ENCODE measurements around the gene BCAS1.

Gene BCAS1

GRCh38 chr20:53907968-53908751 is 162.2 kb downstream of the BCAS1 start:
- Histone ChIP-seq H3K9ac (ENCODE audit: low read depth, low read length) (no peak overlapping the region), H3K27me3 (ENCODE audit: control insufficient read depth, insufficient read depth, low read length) (no peaks in the 10 kb centered on the region)

GRCh38 chr20:53905820-53906191 is 164.6 kb downstream of the BCAS1 start:
- no peak overlapping the region for H3K9ac ChIP-seq (ENCODE audit: low read depth, low read length)
- no peak overlapping the region for H3K4me3 ChIP-seq (ENCODE audit: low read depth, low read length)
- H3K4me1 ChIP-seq (ENCODE audit: control insufficient read depth, insufficient read depth, low read length), result peaks cover 3% of the 10 kb centered on the region
- H3K36me3 ChIP-seq (ENCODE audit: control insufficient read depth, insufficient read depth, low read length), result no peaks in the 10 kb centered on the region
- H3K27me3 ChIP-seq (ENCODE audit: control insufficient read depth, insufficient read depth, low read length), result no peaks in the 10 kb centered on the region
- no peaks in the 10 kb centered on the region for H3K9me3 ChIP-seq (ENCODE audit: control insufficient read depth, insufficient read depth, low read length)

More at GRCh38 chr20:53907968-53908751, 162.2 kb downstream of the BCAS1 start:
- Histone ChIP-seq H3K9me3 (ENCODE audit: control insufficient read depth, insufficient read depth, low read length) (no peaks in the 10 kb centered on the region), H3K4me1 (ENCODE audit: control insufficient read depth, insufficient read depth, low read length) (no peaks in the 10 kb centered on the region), H3K36me3 (ENCODE audit: control insufficient read depth, insufficient read depth, low read length) (no peaks in the 10 kb centered on the region), H3K4me3 (ENCODE audit: low read depth, low read length) (no peak overlapping the region)

GRCh38 chr20:53905019-53905819 is 165.2 kb downstream of the BCAS1 start:
- peaks cover 3% of the 10 kb centered on the region for H3K4me1 ChIP-seq (ENCODE audit: control insufficient read depth, insufficient read depth, low read length)
- no peaks in the 10 kb centered on the region for H3K36me3 ChIP-seq (ENCODE audit: control insufficient read depth, insufficient read depth, low read length)
- H3K9me3 ChIP-seq (ENCODE audit: control insufficient read depth, insufficient read depth, low read length), result no peaks in the 10 kb centered on the region
- H3K27me3 ChIP-seq (ENCODE audit: control insufficient read depth, insufficient read depth, low read length), result no peaks in the 10 kb centered on the region
- H3K9ac ChIP-seq (ENCODE audit: low read depth, low read length), result no peak overlapping the region
- no peak overlapping the region for H3K4me3 ChIP-seq (ENCODE audit: low read depth, low read length)

GRCh38 chr20:53904261-53904660 is 166.1 kb downstream of the BCAS1 start:
- Histone ChIP-seq H3K27me3 (ENCODE audit: control insufficient read depth, insufficient read depth, low read length) (no peaks in the 10 kb centered on the region), H3K4me3 (ENCODE audit: low read depth, low read length) (no peak overlapping the region), H3K36me3 (ENCODE audit: control insufficient read depth, insufficient read depth, low read length) (no peaks in the 10 kb centered on the region), H3K9me3 (ENCODE audit: control insufficient read depth, insufficient read depth, low read length) (no peaks in the 10 kb centered on the region), H3K9ac (ENCODE audit: low read depth, low read length) (no peak overlapping the region), H3K4me1 (ENCODE audit: control insufficient read depth, insufficient read depth, low read length) (peaks cover 3% of the 10 kb centered on the region)

GRCh38 chr20:53903652-53903987 is 166.8 kb downstream of the BCAS1 start:
- H3K4me1 ChIP-seq (ENCODE audit: control insufficient read depth, insufficient read depth, low read length), result peaks cover 9% of the 10 kb centered on the region
- no peak overlapping the region for H3K9ac ChIP-seq (ENCODE audit: low read depth, low read length)
- no peaks in the 10 kb centered on the region for H3K9me3 ChIP-seq (ENCODE audit: control insufficient read depth, insufficient read depth, low read length)

GRCh38 chr20:53902968-53903651 is 167.3 kb downstream of the BCAS1 start:
- Histone ChIP-seq H3K36me3 (ENCODE audit: control insufficient read depth, insufficient read depth, low read length) (no peaks in the 10 kb centered on the region), H3K9ac (ENCODE audit: low read depth, low read length) (no peak overlapping the region), H3K27me3 (ENCODE audit: control insufficient read depth, insufficient read depth, low read length) (no peaks in the 10 kb centered on the region), H3K4me3 (ENCODE audit: low read depth, low read length) (no peak overlapping the region), H3K9me3 (ENCODE audit: control insufficient read depth, insufficient read depth, low read length) (no peaks in the 10 kb centered on the region), H3K4me1 (ENCODE audit: control insufficient read depth, insufficient read depth, low read length) (peaks cover 13% of the 10 kb centered on the region)

More at GRCh38 chr20:53903652-53903987, 166.8 kb downstream of the BCAS1 start:
- H3K4me3 ChIP-seq (ENCODE audit: low read depth, low read length), result no peak overlapping the region
- no peaks in the 10 kb centered on the region for H3K27me3 ChIP-seq (ENCODE audit: control insufficient read depth, insufficient read depth, low read length)
- no peaks in the 10 kb centered on the region for H3K36me3 ChIP-seq (ENCODE audit: control insufficient read depth, insufficient read depth, low read length)

- no peaks in the 10 kb centered on the region for H3K36me3 ChIP-seq (ENCODE audit: control insufficient read depth, insufficient read depth, low read length)
- H3K4me1 ChIP-seq (ENCODE audit: control insufficient read depth, insufficient read depth, low read length), result peaks cover 16% of the 10 kb centered on the region
- H3K27me3 ChIP-seq (ENCODE audit: control insufficient read depth, insufficient read depth, low read length), result no peaks in the 10 kb centered on the region
- no peaks in the 10 kb centered on the region for H3K9me3 ChIP-seq (ENCODE audit: control insufficient read depth, insufficient read depth, low read length)
- H3K4me3 ChIP-seq (ENCODE audit: low read depth, low read length), result no peak overlapping the region
- H3K9ac ChIP-seq (ENCODE audit: low read depth, low read length), result no peak overlapping the region
These were observed 168.8 kb downstream of the BCAS1 start for GRCh38 chr20:53901497-53902096.

GRCh38 chr20:53901064-53901463 is 169.3 kb downstream of the BCAS1 start:
- Histone ChIP-seq H3K27me3 (ENCODE audit: control insufficient read depth, insufficient read depth, low read length) (no peaks in the 10 kb centered on the region), H3K4me1 (ENCODE audit: control insufficient read depth, insufficient read depth, low read length) (peaks cover 16% of the 10 kb centered on the region), H3K4me3 (ENCODE audit: low read depth, low read length) (no peak overlapping the region), H3K9ac (ENCODE audit: low read depth, low read length) (no peak overlapping the region), H3K9me3 (ENCODE audit: control insufficient read depth, insufficient read depth, low read length) (no peaks in the 10 kb centered on the region), H3K36me3 (ENCODE audit: control insufficient read depth, insufficient read depth, low read length) (no peaks in the 10 kb centered on the region)

GRCh38 chr20:53900380-53900999 is 169.9 kb downstream of the BCAS1 start:
- Histone ChIP-seq H3K27me3 (ENCODE audit: control insufficient read depth, insufficient read depth, low read length) (no peaks in the 10 kb centered on the region), H3K36me3 (ENCODE audit: control insufficient read depth, insufficient read depth, low read length) (no peaks in the 10 kb centered on the region), H3K4me3 (ENCODE audit: low read depth, low read length) (no peak overlapping the region), H3K4me1 (ENCODE audit: control insufficient read depth, insufficient read depth, low read length) (peaks cover 16% of the 10 kb centered on the region), H3K9me3 (ENCODE audit: control insufficient read depth, insufficient read depth, low read length) (no peaks in the 10 kb centered on the region), H3K9ac (ENCODE audit: low read depth, low read length) (no peak overlapping the region)

GRCh38 chr20:53899351-53900167 is 170.8 kb downstream of the BCAS1 start:
- H3K4me1 ChIP-seq (ENCODE audit: control insufficient read depth, insufficient read depth, low read length), result peaks cover 16% of the 10 kb centered on the region
- no peak overlapping the region for H3K4me3 ChIP-seq (ENCODE audit: low read depth, low read length)
- H3K9ac ChIP-seq (ENCODE audit: low read depth, low read length), result no peak overlapping the region
- H3K27me3 ChIP-seq (ENCODE audit: control insufficient read depth, insufficient read depth, low read length), result no peaks in the 10 kb centered on the region
- H3K36me3 ChIP-seq (ENCODE audit: control insufficient read depth, insufficient read depth, low read length), result no peaks in the 10 kb centered on the region
- no peaks in the 10 kb centered on the region for H3K9me3 ChIP-seq (ENCODE audit: control insufficient read depth, insufficient read depth, low read length)
